ENCODE measurements around the gene NDUFAF5. TPM values are rescaled to one million over a fixed set of nuclear protein-coding genes. Genes with fewer than 3 reads are reported as not detected.

NDUFAF5 gene
- total RNA-seq, 1 experiment from 2014 or later, result 31.8 TPM

- TF ChIP-seq, protein P1, sequence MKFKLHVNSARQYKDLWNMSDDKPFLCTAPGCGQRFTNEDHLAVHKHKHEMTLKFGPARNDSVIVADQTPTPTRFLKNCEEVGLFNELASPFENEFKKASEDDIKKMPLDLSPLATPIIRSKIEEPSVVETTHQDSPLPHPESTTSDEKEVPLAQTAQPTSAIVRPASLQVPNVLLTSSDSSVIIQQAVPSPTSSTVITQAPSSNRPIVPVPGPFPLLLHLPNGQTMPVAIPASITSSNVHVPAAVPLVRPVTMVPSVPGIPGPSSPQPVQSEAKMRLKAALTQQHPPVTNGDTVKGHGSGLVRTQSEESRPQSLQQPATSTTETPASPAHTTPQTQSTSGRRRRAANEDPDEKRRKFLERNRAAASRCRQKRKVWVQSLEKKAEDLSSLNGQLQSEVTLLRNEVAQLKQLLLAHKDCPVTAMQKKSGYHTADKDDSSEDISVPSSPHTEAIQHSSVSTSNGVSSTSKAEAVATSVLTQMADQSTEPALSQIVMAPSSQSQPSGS (CRISPR knock-in tag; IDR thresholded peaks at IDR 0.05; ENCODE audit: borderline replicate concordance, low read depth), result no peak
- no peak for TF ChIP-seq ZNF416 (CRISPR knock-in tag; IDR thresholded peaks at IDR 0.05)
- TF ChIP-seq, protein P2, sequence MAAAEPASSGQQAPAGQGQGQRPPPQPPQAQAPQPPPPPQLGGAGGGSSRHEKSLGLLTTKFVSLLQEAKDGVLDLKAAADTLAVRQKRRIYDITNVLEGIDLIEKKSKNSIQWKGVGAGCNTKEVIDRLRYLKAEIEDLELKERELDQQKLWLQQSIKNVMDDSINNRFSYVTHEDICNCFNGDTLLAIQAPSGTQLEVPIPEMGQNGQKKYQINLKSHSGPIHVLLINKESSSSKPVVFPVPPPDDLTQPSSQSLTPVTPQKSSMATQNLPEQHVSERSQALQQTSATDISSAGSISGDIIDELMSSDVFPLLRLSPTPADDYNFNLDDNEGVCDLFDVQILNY (CRISPR knock-in tag; IDR thresholded peaks at IDR 0.05), result no peak
- TF ChIP-seq NFATC4 (CRISPR knock-in tag; IDR thresholded peaks at IDR 0.05), result no peak
- TF ChIP-seq RELA (CRISPR knock-in tag; IDR thresholded peaks at IDR 0.05; ENCODE audit: borderline replicate concordance), result no peak
- TF ChIP-seq MAX (CRISPR knock-in tag; IDR thresholded peaks at IDR 0.05), result no peak
Observed at GRCh38 chr20:13772529-13772928, 12.3 kb upstream of the NDUFAF5 start (continued).

- DNase-seq (ENCODE audit: low spot score) (no peak), ATAC-seq (no peak)
- Mint-ChIP-seq H3K27me3 (ENCODE audit: low read depth) (no peaks in the 10 kb centered on the region), H3K36me3 (peaks cover 66% of the 10 kb centered on the region), H3K4me3 (no peak overlapping the region), H3K9me3 (no peaks in the 10 kb centered on the region), H3K4me1 (no peaks in the 10 kb centered on the region), H3K27ac (no peak overlapping the region)
- ChIA-PET CTCF (interaction anchor here (1.1 kb wide), 1 partner anchor 12 kb away, joined by 5 read pairs; no protein-coding TSS in a partner anchor), POLR2A (no interaction called here)
- TF ChIP-seq, protein P1 (CRISPR knock-in tag; IDR thresholded peaks at IDR 0.05; ENCODE audit: borderline replicate concordance, low read depth), result no peak
- TF ChIP-seq MYBL2 (CRISPR knock-in tag; IDR thresholded peaks at IDR 0.05) (no peak), NFE2L1 (CRISPR knock-in tag; IDR thresholded peaks at IDR 0.05) (no peak), SMAD4 (CRISPR knock-in tag; IDR thresholded peaks at IDR 0.05) (no peak), ELF4 (CRISPR knock-in tag; IDR thresholded peaks at IDR 0.05; ENCODE audit: low read depth) (no peak), ZNF317 (CRISPR knock-in tag; IDR thresholded peaks at IDR 0.05; ENCODE audit: borderline replicate concordance, low read depth) (no peak), EMX1 (CRISPR knock-in tag; IDR thresholded peaks at IDR 0.05) (no peak), FOXP4 (CRISPR knock-in tag; IDR thresholded peaks at IDR 0.05) (no peak), NFATC4 (CRISPR knock-in tag; IDR thresholded peaks at IDR 0.05) (no peak), SMAD3 (CRISPR knock-in tag; IDR thresholded peaks at IDR 0.05; ENCODE audit: borderline replicate concordance) (no peak), ZNF121 (CRISPR knock-in tag; IDR thresholded peaks at IDR 0.05) (no peak), SP1 (CRISPR knock-in tag; conservative IDR thresholded peaks at IDR 0.05) (no peak), GABPB1 (CRISPR knock-in tag; IDR thresholded peaks at IDR 0.05) (no peak)
- TF ChIP-seq, protein P3, sequence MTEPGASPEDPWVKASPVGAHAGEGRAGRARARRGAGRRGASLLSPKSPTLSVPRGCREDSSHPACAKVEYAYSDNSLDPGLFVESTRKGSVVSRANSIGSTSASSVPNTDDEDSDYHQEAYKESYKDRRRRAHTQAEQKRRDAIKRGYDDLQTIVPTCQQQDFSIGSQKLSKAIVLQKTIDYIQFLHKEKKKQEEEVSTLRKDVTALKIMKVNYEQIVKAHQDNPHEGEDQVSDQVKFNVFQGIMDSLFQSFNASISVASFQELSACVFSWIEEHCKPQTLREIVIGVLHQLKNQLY (CRISPR knock-in tag; IDR thresholded peaks at IDR 0.05), result no peak
- TF ChIP-seq, protein P4, sequence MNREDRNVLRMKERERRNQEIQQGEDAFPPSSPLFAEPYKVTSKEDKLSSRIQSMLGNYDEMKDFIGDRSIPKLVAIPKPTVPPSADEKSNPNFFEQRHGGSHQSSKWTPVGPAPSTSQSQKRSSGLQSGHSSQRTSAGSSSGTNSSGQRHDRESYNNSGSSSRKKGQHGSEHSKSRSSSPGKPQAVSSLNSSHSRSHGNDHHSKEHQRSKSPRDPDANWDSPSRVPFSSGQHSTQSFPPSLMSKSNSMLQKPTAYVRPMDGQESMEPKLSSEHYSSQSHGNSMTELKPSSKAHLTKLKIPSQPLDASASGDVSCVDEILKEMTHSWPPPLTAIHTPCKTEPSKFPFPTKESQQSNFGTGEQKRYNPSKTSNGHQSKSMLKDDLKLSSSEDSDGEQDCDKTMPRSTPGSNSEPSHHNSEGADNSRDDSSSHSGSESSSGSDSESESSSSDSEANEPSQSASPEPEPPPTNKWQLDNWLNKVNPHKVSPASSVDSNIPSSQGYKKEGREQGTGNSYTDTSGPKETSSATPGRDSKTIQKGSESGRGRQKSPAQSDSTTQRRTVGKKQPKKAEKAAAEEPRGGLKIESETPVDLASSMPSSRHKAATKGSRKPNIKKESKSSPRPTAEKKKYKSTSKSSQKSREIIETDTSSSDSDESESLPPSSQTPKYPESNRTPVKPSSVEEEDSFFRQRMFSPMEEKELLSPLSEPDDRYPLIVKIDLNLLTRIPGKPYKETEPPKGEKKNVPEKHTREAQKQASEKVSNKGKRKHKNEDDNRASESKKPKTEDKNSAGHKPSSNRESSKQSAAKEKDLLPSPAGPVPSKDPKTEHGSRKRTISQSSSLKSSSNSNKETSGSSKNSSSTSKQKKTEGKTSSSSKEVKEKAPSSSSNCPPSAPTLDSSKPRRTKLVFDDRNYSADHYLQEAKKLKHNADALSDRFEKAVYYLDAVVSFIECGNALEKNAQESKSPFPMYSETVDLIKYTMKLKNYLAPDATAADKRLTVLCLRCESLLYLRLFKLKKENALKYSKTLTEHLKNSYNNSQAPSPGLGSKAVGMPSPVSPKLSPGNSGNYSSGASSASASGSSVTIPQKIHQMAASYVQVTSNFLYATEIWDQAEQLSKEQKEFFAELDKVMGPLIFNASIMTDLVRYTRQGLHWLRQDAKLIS (CRISPR knock-in tag; IDR thresholded peaks at IDR 0.05; ENCODE audit: borderline replicate concordance), result no peak
- TF ChIP-seq, protein P5, sequence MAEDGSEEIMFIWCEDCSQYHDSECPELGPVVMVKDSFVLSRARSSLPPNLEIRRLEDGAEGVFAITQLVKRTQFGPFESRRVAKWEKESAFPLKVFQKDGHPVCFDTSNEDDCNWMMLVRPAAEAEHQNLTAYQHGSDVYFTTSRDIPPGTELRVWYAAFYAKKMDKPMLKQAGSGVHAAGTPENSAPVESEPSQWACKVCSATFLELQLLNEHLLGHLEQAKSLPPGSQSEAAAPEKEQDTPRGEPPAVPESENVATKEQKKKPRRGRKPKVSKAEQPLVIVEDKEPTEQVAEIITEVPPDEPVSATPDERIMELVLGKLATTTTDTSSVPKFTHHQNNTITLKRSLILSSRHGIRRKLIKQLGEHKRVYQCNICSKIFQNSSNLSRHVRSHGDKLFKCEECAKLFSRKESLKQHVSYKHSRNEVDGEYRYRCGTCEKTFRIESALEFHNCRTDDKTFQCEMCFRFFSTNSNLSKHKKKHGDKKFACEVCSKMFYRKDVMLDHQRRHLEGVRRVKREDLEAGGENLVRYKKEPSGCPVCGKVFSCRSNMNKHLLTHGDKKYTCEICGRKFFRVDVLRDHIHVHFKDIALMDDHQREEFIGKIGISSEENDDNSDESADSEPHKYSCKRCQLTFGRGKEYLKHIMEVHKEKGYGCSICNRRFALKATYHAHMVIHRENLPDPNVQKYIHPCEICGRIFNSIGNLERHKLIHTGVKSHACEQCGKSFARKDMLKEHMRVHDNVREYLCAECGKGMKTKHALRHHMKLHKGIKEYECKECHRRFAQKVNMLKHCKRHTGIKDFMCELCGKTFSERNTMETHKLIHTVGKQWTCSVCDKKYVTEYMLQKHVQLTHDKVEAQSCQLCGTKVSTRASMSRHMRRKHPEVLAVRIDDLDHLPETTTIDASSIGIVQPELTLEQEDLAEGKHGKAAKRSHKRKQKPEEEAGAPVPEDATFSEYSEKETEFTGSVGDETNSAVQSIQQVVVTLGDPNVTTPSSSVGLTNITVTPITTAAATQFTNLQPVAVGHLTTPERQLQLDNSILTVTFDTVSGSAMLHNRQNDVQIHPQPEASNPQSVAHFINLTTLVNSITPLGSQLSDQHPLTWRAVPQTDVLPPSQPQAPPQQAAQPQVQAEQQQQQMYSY (CRISPR knock-in tag; IDR thresholded peaks at IDR 0.05), result no peak
Observed at GRCh38 chr20:13775867-13776266, 9.0 kb upstream of the NDUFAF5 start.
